LHCN-M2 (cell line): Measurements from ENCODE around the gene SLC2A11. TPM values are rescaled to one million over a fixed set of nuclear protein-coding genes. Genes with fewer than 3 reads are reported as not detected.

Experiments used
- DNase-seq: peaks from one replicate; pipeline ENCODE4 v3.0.0-alpha.2; 2012; ENCODE audit warnings: low read depth
- total RNA-seq: library from RNA; depleted of rRNA; stranded (reverse); fragments of >200 nt; gene quantifications from 2 replicates; pipeline ENCODE4 v1.2.3, GENCODE V29; 2014

The SLC2A11 gene
- total RNA-seq, 1 experiment from 2014 or later: 6.5 TPM

DNA sequence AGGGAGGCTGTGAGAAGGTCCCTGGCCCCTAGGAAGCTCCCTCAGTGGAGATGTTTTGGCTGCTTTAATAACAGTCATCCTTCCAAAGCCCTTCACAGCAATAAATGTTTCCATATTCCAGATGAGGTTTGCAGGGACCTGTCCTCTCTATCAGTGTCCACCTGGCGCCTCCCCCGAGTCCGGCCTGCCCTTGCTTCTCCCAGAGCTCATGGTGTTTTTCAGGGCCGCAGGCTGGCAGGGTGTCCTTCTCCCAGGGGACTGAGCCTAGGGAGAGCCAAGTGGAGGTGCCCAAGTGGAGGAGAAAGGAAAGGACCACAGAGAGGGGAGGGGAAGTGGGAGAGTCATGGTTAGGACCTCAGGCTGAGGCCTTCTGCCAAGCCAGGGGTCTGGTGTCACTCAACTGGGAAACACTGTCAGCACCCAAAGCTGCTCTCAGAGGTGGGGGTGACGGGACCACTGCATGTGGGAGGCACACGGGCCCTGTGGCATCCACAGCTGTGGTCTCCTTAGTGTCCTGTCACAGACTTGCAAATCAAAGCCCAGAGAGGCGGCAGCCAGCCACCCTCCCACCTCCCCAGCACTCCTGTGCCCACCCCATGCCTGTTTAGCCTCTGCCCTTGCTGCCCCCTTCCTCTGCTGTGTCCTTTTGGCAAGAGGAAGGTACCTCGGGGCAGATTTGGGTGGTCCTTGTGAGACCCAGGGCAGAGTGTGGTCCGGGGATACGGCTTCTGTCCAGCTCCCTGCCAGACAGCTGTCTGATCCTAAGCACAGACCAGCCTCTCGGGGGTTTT is 25.3 kb upstream of the SLC2A11 start:
- no peak for DNase-seq

DNA sequence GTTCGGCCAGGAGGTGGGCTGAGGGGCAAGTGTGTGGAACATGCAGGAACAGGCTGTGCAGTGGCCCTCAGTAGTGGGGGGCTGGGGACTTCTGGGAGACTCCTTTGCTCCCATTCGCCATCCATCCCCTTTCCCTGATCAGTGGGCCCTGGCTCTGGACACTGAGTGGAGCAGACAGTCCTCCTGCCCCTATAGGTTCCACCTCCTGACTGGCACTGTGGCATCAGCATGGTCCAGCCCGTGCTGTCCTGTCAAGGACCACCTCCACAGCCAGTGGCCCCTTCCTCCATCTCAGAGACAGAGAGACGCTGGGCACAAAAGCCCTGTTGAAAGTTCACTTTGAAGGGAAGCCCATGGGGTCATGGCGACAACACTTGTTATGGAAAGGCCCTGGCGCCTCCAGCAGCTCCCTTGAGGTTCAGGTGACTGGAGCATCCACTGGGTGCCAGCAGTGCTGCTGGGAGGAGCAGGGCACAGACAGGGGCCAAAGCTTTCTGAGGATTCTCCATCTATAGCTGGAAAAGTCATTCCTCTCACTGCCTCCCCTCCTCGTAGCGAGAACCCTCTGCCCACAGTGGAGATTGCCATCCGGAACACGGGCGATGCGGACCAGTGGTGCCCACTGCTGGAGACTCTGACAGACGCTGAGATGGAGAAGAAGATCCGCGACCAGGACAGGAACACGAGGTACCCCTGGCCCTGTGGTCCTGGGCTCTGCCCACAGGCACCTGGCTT is 24.5 kb upstream of the SLC2A11 start:
- DNase-seq: no peak

DNA sequence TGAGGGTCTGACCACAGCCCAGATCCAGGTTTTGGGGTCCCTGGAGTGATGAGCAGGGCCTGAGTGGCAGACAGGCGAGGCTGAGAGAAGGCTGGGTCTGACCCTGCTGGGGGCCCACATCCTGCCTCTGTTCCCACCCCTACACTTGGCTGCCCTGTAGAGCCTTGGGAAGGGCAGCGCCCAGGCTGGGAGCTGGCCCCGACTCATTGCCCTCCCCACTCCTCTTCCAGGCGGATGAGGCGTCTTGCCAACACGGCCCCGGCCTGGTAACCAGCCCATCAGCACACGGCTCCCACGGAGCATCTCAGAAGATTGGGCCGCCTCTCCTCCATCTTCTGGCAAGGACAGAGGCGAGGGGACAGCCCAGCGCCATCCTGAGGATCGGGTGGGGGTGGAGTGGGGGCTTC is 23.8 kb upstream of the SLC2A11 start:
- no peak for DNase-seq

DNA sequence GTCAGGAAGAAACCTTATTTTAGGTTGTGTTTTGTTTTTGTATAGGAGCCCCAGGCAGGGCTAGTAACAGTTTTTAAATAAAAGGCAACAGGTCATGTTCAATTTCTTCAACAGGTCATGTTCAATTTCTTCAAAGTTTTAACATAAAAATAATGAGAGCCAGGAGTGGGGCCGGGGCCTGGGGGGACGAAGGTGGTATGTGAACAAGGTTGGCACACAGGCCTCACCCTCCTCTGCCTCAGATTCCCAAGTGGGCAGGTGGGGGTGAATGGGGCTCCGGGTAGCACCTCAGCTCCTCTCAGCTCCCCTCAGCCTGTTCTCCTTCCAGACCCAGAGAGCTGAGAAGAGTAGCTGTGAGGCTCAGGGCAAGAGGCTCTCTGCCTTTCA is 23.3 kb upstream of the SLC2A11 start:
- no peak for DNase-seq

DNA sequence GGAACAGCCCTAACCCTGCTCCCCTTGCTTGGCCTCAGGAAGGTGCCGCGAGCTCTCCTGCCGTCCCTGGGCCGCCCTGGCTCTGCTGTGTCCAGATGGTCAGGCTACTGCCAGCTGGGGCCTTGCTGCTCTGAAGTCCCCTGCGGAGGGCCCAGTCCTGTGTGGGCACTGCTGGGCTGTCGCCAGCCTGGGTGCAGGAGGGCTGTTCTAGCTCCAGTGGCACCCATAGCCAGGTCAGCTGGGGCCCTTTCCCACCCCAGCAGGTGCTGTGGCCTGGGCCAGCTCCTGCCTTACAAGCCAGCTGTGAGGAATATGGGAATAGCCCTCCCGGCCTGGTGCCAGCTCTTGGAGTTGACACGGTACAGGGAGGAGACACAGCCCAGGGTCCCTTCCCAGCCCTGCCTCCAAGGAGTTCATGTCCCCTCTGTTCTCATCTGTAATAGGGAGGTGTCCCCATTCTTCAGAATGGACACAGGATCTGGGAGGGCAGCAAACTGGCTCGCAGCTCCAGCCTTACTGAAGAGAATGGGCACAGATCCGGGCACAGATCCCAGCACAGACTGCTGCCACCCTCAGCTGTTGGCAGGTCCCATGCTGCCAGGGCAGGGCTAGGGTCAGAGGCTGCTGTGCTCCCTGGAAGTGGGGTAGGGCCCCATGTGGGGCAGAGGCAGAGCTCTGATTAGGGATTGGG is 22.7 kb upstream of the SLC2A11 start:
- DNase-seq: no peak

DNA sequence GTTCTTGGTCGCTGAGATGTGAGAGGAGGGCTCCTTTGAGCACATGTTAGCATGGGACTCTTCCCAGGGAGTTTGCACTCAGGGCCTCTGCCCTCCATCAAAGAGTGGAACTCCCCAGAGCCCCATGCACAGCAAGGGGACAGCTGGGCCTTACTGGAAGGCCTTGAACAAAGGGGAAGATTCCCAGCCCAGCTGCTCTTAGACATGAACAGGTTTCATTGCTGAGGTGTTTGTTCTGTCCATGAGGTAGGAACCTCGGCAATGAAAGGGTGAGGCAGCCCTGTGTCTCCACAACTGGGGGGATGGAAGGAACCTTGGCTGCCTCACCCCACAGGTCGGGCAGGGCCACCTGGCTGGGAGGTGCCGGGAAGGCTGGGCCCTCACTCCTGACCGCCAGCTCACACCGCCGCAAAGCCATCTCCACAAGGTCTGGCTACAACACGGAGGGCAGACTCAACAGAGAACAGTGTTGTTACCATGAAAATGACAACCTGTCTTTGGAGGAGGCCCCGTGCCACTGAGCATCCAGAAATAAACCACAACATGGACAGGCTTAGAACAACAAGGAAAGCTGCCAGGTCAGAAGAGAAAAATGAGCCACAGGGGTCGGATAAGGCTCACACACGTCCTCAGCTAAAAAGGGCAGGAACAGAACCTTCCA is 22.1 kb upstream of the SLC2A11 start:
- DNase-seq: no peak

DNA sequence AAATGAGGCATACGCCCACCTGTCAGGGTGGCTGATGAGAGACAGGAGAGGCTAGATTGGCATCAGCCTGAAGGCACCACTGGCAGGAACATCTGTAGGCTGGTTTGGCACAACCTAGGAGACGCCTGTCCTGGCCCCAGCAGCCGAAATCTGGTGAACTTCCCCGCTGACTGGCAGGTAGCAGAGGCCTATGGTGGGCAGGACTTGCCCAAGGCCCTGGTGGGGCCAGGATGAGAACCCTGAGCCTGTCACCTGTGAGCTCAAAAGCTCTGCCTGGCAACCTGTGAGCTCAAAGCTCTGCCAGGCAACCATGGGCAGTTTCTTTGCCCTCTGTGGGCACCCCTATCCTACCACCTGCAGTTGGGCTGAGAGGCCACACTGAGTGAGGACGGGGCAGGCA is 21.4 kb upstream of the SLC2A11 start:
- DNase-seq: no peak

DNA sequence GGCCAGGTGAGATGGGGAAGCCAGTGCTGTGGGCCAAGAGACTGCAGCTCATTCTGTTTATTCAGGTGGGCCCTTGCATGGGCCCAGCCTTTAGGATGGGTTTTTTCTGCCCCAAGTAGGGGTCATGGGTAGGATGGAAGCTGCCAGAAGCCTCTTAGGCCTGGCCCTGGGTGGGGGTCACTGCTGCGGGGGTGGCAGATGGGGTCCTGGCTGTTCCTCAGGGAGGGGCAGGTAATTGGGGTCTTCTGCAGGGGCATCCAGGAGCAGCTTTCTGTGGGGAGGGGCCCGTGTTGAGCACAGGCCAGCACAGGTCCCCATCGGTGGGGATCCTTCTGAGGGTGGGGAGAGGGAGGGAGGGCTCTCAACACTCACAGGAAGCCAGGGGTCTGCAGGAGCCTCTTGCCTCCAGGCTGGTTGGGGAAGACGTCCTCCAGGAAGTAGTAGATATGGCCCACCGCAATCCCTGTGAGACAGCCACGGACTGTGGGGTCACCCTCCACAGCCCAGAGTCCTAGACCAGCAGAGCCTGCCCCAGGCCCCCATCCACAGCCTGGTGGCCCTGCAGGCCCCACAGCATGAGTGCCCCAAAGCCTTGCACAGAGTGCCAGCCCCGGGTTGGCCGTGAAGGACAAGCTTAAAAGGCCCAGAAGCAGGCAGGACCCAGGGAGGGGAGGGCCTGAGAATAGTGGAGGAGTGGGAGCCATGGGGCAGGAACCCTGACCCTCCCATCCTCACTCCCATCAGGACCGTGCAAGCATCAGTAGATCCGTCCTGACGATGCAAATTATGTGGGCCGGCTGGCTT is 20.8 kb upstream of the SLC2A11 start:
- DNase-seq: no peak

DNA sequence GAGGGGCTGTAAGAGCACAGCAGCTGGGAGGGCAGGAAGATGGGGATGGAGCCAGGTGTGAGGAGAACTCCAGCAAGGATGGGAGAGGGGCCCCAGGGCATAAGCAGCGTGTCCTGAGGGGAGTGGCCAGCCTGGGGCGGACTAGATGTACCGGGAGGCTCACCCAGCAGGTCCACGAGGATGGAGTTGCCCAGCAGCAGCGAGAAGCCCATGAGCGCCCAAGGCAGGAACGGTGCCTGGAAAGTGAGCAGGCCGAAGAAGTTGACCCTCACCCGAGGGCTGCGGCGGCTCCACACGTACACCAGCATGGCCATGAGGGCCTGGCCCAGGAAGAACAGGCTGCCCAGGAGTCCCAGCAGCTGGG is 20.2 kb upstream of the SLC2A11 start:
- DNase-seq: no peak

DNA sequence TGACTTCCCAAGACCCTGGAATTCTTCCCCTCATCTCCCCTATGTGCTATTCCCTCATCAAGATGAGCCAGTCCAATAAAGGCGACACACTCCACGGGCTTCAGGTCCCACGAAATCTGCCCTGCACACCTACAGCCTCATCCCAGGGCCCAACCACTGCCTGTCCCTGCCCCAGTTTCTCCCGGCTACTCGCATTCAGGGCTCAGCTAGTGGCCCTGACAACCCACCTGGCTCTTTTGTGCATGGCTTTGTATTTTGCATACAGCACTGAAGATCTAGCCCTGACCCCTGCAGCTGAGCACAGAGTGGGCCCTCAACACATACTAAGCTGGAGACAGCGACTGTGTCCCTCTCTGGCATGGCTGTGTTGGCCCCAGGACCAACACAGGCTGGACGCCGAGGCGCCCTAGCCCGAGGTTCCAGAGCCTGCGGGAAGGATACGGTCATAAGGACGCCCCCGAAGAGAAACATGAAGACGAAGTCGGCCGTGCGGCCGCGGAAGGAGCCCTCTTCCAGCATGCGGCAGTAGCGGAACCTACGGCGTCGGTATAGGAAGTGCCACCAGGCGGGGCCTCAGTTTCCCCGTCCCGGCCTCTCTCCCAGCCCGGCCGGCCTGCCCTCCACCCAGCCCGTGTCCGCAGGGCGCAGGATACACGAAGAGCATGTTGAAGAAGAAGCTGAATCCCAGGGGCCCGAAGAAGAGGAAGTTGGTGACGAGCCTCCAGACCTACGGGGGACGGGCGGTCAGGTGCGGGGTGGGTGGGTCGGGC is 19.6 kb upstream of the SLC2A11 start:
- DNase-seq: no peak

DNA sequence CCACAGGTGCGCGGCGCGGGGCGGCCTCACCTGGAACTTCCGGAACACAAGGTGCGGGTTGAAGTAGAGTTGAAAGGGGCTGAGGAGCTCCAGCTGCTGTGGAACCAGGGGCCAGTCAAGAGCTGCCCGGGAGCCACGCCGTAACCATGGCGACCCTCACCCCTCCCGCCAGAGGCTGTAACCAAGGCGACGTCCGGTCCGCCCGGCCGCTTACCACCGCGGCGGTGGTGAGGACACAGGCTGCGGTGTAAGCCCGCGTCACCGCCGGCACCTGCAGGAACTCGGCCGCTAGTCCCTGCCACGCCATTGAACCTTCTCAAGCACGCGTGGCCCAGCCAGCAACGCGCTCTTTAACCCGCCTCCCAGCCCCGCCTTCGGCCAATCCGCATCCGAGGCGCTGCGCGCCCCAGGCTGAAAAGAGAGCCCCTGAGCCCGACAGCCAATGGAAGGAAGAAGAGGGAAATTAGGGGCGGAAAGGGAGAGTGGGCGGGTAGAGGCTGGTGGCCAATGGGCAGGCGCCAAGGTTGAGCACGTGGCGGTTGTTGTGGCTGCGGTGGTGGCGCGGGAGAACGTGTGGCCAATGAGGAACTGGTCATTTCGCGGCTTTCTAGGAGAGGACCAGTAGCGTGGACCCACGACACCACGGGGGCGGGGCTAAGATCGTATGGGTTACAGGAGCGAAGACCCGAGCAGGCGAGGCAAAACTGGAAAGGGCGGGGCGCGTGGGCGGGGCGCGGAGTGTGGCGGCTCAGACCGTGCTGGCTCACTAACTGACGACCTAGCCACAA is 18.8 kb upstream of the SLC2A11 start, which contains the start of gene DERL3:
DERL3 (minus strand) TSS at position 326 of the 788 bp plus-strand sequence; CDS start at position 307, 19 bp downstream.
- peak; percentile 83 for DNase-seq

DNA sequence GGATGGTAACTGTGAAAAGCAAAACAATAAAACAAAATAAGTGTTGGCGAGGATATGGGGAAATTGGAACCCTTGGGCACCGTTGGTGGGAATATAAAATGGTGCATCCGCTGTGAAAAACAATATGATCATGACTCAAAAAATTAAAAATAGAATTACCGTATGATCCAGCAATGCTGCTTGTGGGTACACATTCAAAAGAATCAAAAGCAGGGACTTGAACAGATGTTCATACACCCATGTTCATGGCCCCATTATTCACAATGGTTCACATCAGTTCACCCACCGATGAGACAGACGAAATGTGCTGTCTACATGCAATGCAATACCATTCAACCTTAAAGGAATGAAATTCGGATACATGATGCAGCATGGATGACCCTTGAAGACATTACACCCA is 17.6 kb upstream of the SLC2A11 start:
- DNase-seq: peak; percentile 66

DNA sequence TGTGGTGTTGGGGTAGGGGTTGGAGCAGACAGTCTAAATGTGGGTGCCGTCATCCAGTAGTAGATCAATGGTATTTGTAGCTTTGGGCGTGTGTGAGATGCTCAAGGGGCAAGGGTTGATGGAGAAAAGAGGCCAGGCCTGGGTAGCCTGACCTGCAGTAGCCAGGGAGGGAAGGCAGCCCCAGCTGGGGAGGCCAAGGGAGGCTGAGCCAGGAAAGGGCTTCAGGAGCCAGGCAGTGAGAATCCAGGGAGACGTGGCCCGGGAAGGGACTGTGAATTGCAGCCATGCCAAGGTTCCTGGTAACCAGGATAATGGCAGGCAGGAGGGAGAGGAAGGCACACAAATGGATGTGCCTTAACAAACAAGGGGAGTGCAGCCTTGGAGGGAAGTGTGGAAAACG is 16.4 kb upstream of the SLC2A11 start:
- DNase-seq: no peak

DNA sequence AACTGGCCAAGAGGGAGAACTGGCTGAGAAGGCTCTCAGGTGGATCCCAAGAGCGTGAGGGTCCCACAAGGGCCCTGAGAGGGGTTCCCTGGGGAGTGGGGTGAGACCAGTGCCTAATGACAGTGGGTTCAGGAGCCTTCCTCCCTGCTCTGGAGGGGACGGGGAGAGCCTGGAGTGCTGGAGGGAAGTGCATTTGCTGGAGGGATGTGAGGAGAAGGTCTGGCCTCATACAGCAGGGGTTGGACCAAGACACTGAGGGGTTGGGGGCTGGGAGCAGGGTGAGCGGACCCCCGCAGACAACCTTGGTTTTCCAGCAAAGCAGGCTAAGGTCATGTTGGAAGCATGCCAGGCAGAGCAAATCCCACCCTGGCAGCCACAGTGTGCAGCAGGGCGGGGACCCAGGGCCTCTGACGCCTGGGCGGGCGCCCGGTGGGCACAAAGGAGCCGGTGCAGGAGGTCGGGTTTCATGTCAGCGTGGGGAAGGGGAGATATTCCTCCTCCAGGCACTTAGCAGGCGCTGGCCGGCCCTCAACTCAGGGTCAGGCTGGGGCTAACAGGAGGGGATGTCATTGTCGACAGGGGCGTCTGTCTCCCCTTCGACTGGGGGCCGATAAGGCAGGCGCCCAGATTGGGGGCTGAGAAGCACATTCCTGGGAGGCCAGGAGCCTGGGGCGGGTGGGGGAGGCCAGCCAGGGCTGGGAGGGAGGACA is 15.8 kb upstream of the SLC2A11 start:
- DNase-seq: no peak

DNA sequence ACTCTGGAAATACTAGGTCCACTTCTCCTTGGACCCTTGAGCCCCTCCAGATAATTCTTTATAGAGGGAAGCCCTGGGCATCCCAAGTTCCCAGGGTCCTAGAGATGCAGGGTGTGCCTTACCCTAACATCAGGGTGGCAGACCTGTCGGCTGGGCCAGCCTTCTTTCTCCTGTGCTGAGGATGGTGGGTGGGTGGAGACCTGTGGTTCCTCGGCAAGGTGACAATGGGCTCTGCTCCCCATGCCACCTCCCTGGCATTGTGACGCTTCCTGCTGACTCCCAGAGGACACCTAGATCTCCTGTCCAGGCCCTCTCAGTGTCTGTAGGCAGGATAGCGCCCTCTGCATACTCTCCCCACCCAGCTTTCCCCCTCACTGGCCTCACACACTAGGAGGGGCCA is 15.1 kb upstream of the SLC2A11 start:
- DNase-seq: no peak

DNA sequence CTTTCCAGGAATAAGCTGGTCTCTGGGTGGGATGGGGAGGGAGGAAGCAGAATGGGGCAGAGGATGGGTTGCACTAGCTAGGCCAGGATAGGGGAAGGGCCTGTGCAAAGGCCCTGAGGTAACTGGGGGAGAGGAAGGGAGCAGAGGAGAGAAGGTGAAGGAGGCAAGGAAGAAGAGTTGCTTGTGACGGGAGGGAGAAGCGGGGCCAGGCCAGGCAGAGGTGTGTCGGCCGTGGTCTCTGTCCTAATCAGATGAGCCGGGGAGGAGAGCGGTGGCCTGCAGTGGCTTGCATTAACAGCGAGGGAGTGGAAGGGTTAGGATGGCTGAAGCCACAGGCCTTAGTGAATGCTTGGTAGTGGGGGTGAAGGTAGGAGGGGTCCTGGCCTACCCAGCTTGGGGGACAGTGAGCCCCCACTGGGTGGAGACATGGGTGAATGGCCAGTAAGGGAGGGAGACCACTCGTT is 12.9 kb upstream of the SLC2A11 start:
- DNase-seq: no peak

DNA sequence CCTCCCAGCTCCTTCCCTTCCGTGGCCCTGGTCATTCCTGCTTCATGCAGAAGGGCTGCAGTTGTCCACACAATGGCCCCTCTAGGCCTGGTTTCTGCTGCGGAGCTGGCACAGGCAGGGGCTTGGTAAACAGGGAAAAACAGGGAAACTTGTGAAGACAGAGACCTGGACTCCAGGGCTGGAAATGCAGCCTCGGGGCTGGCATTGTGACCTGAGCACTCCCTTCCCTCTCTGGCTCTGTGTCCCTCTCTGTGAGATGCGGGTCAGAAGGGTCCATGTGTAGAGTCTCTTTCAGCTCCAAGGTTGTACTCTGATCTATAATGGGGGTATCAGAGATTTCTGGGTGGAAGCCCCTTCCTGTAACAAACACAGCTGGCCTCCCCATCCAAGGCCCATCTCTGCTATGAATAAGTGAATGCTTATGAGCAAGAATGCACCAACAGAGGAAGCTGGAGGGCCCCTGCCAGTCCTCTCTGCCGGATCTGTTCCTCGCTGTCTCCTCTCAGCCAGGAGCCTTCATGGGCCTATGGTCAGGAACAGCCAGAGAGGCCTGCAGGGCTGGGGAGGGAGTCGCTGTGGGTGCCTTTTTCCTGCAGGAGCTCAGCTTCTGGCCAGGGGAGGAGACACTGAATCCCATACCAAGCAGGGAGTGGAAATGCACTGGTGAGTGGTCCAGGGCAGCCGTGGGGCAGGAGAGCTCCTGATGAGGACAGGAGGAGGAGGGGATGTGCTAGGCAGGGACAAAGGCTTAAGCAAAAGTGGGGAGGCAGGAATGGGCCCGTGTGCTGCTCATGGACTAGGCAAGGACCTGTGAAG is 12.2 kb upstream of the SLC2A11 start:
- DNase-seq: no peak

DNA sequence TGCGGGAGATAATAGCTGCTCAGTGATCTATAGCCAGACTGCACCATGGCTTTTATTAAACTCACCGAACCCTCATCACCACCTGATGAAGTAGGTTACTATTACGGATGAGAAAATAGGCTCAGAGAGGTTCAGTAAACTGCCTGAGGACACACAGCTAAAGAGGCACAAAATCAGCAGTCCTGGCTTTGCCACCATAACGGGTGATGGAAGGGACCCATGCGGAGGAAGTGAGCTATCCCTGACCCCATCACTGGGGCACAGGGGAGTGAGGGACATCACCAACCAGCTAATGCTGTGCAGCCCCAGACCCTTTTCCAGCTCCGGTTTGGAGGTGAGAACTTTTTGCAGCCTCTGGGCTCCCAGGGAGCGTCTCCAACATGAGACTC is 11.6 kb upstream of the SLC2A11 start:
- no peak for DNase-seq
